ENCODE results near the gene RGS7. TPM values are rescaled to one million over a fixed set of nuclear protein-coding genes. Genes with fewer than 3 reads are reported as not detected.

The RGS7 gene
- total RNA-seq, 4 donors from 2014 or later = not detected

DNA sequence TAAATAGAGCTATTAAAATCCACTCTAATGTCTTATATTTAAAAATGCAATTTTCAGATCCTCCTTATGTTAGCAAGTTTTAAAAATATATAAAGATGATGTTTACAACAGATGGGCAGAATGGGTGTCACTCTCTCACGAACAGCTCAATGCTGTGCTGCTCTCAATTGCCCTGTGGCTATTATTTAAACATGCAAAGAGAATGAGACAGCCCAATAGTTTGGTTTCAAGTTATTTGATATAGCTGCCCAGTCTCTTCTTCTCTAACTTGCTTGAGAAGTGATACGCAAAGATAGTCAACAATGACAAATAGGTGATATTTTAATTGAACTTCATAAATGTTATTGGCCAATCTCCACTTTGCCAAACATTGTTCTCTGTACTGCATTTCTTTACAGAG lies 545.7 kb downstream of the RGS7 start:
- no peak for ATAC-seq
- H3K27ac ChIP-seq = no peak overlapping the region
- TF ChIP-seq, protein P1, sequence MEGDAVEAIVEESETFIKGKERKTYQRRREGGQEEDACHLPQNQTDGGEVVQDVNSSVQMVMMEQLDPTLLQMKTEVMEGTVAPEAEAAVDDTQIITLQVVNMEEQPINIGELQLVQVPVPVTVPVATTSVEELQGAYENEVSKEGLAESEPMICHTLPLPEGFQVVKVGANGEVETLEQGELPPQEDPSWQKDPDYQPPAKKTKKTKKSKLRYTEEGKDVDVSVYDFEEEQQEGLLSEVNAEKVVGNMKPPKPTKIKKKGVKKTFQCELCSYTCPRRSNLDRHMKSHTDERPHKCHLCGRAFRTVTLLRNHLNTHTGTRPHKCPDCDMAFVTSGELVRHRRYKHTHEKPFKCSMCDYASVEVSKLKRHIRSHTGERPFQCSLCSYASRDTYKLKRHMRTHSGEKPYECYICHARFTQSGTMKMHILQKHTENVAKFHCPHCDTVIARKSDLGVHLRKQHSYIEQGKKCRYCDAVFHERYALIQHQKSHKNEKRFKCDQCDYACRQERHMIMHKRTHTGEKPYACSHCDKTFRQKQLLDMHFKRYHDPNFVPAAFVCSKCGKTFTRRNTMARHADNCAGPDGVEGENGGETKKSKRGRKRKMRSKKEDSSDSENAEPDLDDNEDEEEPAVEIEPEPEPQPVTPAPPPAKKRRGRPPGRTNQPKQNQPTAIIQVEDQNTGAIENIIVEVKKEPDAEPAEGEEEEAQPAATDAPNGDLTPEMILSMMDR (IDR thresholded peaks at IDR 0.05 in 4 of 5, conservative IDR thresholded peaks at IDR 0.05 in 1 of 5) = no peak
- no peak for TF ChIP-seq POLR2A (IDR thresholded peaks at IDR 0.05)
- no peaks in the 10 kb centered on the region for H3K4me1 ChIP-seq
- intact Hi-C loops (cut with DNase I; ENCODE audit: low total_unique reads) = no loop called here
- no peaks in the 10 kb centered on the region for H3K9me3 ChIP-seq
- no peaks in the 10 kb centered on the region for H3K36me3 ChIP-seq
- DNase-seq = no peak
- in situ Hi-C loops (cut with MboI; ENCODE audit: low sequenced_read_pairs in 4 of 4) = no loop called here
- H3K4me3 ChIP-seq = no peak overlapping the region
- no peaks in the 10 kb centered on the region for H3K27me3 ChIP-seq

DNA sequence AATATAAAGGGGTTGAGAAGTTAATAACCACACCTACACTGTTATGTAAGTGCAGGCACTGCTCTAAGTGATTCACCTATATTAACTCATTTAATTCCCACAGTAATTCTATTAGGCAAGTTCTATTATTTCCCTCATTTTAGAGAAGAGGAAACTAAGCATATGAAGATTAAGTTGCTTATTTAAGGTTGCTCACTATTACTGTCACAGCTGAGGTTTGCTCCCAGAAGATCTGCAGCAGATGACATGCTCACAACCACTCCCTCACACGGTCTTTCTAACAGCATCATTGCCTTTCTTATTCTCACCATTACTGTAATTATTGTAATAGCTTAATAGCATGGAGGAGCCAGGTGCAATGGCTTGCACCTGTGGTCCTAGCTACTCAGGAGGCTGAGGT lies 548.6 kb downstream of the RGS7 start:
- H3K27ac ChIP-seq = no peak overlapping the region
- H3K9me3 ChIP-seq = no peaks in the 10 kb centered on the region
- H3K36me3 ChIP-seq = no peaks in the 10 kb centered on the region
- H3K4me1 ChIP-seq = no peaks in the 10 kb centered on the region
- DNase-seq (no peak), ATAC-seq (no peak)
- intact Hi-C loops (cut with DNase I; ENCODE audit: low total_unique reads) = no loop called here
- TF ChIP-seq, protein P1 (IDR thresholded peaks at IDR 0.05 in 4 of 5, conservative IDR thresholded peaks at IDR 0.05 in 1 of 5) = no peak
- TF ChIP-seq POLR2A (IDR thresholded peaks at IDR 0.05) = no peak
- in situ Hi-C loops (cut with MboI; ENCODE audit: low sequenced_read_pairs in 4 of 4) = no loop called here
- H3K27me3 ChIP-seq = no peaks in the 10 kb centered on the region
- H3K4me3 ChIP-seq = no peak overlapping the region

DNA sequence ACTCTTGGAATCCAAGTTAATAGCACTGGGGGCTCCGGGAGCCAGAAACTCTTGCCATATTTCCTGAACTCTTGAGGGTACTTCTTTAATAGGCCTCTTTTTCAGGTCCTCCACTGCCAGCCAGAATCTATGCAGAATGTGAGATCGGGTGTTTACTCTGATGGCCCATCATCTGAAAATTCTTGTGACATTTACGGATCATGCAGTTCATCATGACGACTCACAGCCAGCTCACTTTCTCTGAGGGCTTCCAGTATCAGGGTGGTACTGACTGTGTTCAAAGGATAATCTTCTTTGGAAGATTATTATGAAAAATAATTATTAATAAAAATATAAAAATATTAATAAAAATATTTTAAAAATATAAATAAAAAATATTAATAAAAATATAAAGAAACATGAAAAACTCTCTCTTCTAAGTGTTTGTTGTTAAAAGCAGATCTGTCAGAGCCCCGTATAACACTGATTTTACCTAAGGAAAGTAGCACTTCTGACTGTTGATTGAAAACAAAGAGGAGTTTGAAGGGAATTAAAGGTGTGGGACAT lies 550.7 kb downstream of the RGS7 start:
- Histone ChIP-seq H3K9me3 (no peaks in the 10 kb centered on the region), H3K27ac (no peak overlapping the region), H3K27me3 (no peaks in the 10 kb centered on the region), H3K4me1 (no peaks in the 10 kb centered on the region), H3K36me3 (no peaks in the 10 kb centered on the region), H3K4me3 (no peak overlapping the region)
- in situ Hi-C loops (cut with MboI; ENCODE audit: low sequenced_read_pairs in 4 of 4) (no loop called here), intact Hi-C loops (cut with DNase I; ENCODE audit: low total_unique reads) (no loop called here)
- DNase-seq (no peak), ATAC-seq (no peak)
- no peak for TF ChIP-seq POLR2A (IDR thresholded peaks at IDR 0.05)
- TF ChIP-seq, protein P1 (IDR thresholded peaks at IDR 0.05 in 4 of 5, conservative IDR thresholded peaks at IDR 0.05 in 1 of 5) = no peak

DNA sequence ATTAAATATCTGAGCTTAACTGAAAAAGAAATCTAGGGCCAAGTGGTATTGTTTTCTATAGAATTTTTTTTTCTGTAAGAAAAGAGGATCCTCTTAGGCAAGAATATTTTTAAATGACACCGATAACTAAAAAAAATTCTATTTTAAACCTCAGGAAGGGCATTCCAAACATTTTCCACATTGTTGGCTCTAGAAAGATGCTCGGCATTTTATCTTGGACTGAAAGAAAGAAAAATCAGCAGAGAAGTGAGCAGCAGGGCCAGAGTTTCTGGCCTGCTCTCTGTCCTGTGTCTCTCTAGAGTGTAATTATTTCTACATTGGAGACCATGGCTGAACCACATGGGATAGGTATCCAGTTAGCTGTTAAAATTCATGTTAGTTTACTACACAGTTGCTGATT lies 552.5 kb downstream of the RGS7 start:
- Histone ChIP-seq H3K4me3 (no peak overlapping the region), H3K9me3 (no peaks in the 10 kb centered on the region), H3K4me1 (no peaks in the 10 kb centered on the region), H3K27ac (no peak overlapping the region), H3K27me3 (no peaks in the 10 kb centered on the region), H3K36me3 (no peaks in the 10 kb centered on the region)
- TF ChIP-seq POLR2A (IDR thresholded peaks at IDR 0.05) = no peak
- TF ChIP-seq, protein P1 (IDR thresholded peaks at IDR 0.05 in 4 of 5, conservative IDR thresholded peaks at IDR 0.05 in 1 of 5) = no peak
- ATAC-seq (no peak), DNase-seq (no peak)
- intact Hi-C loops (cut with DNase I; ENCODE audit: low total_unique reads) = no loop called here
- in situ Hi-C loops (cut with MboI; ENCODE audit: low sequenced_read_pairs in 4 of 4) = no loop called here

DNA sequence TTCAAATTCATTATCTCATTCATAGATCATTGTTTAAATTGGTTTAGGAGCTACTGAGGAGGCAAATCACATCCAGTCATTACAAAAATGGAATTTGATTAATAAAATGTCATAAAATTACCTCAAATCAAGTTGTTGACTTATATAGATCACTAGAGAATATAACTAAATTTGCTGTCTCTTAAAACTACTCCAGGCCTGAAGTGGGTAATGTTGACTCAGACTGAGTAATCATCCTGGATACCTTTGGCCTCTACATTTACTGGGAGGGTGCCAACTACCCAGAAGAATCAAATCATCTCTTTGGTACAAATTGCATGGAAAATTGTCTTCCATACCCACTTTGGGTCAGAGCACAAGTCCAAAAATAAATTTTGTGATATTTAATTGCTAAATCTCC lies 553.9 kb downstream of the RGS7 start:
- DNase-seq = no peak
- Histone ChIP-seq H3K27ac (no peak overlapping the region), H3K27me3 (no peaks in the 10 kb centered on the region), H3K4me3 (no peak overlapping the region), H3K9me3 (no peaks in the 10 kb centered on the region), H3K36me3 (no peaks in the 10 kb centered on the region), H3K4me1 (no peaks in the 10 kb centered on the region)
- in situ Hi-C loops (cut with MboI; ENCODE audit: low sequenced_read_pairs in 4 of 4) (no loop called here), intact Hi-C loops (cut with DNase I; ENCODE audit: low total_unique reads) (no loop called here)
- ATAC-seq = no peak
- no peak for TF ChIP-seq POLR2A (IDR thresholded peaks at IDR 0.05)
- TF ChIP-seq, protein P1 (IDR thresholded peaks at IDR 0.05 in 4 of 5, conservative IDR thresholded peaks at IDR 0.05 in 1 of 5) = no peak
